Neural cell (in vitro differentiated cells): ENCODE results near the gene STRA6.

Experiments
- CTCF ChIP-seq: fragments of 450-650 bp; IDR thresholded peaks from 2 replicates; pipeline ENCODE4 v1.5.1; 2014; ENCODE audit warnings: antibody characterized with exemption, mild to moderate bottlenecking, moderate library complexity; ENCODE audit not compliant: poor library complexity, severe bottlenecking
- EP300 ChIP-seq: fragments of 450-650 bp; conservative IDR thresholded peaks from 2 replicates; pipeline ENCODE4 v1.6.1; 2014; ENCODE audit warnings: antibody characterized with exemption, mild to moderate bottlenecking, moderate library complexity; ENCODE audit not compliant: poor library complexity, severe bottlenecking
- POLR2AphosphoS5 ChIP-seq: IDR thresholded peaks from 2 replicates; pipeline ENCODE4 v1.6.1; 2012
- SMC3 ChIP-seq: fragments of 450-650 bp; conservative IDR thresholded peaks from 2 replicates; pipeline ENCODE4 v1.6.1; 2014; ENCODE audit warnings: antibody characterized with exemption, mild to moderate bottlenecking, moderate library complexity; ENCODE audit not compliant: poor library complexity
- TF ChIP-seq, protein P1 (sequence below): IDR thresholded peaks from 2 replicates; pipeline ENCODE4 v1.6.1; 2012; ENCODE audit warnings: borderline replicate concordance

- TF ChIP-seq CTCF (no peak), EP300 (no peak), POLR2AphosphoS5 (no peak), SMC3 (no peak)
- TF ChIP-seq, protein P1, sequence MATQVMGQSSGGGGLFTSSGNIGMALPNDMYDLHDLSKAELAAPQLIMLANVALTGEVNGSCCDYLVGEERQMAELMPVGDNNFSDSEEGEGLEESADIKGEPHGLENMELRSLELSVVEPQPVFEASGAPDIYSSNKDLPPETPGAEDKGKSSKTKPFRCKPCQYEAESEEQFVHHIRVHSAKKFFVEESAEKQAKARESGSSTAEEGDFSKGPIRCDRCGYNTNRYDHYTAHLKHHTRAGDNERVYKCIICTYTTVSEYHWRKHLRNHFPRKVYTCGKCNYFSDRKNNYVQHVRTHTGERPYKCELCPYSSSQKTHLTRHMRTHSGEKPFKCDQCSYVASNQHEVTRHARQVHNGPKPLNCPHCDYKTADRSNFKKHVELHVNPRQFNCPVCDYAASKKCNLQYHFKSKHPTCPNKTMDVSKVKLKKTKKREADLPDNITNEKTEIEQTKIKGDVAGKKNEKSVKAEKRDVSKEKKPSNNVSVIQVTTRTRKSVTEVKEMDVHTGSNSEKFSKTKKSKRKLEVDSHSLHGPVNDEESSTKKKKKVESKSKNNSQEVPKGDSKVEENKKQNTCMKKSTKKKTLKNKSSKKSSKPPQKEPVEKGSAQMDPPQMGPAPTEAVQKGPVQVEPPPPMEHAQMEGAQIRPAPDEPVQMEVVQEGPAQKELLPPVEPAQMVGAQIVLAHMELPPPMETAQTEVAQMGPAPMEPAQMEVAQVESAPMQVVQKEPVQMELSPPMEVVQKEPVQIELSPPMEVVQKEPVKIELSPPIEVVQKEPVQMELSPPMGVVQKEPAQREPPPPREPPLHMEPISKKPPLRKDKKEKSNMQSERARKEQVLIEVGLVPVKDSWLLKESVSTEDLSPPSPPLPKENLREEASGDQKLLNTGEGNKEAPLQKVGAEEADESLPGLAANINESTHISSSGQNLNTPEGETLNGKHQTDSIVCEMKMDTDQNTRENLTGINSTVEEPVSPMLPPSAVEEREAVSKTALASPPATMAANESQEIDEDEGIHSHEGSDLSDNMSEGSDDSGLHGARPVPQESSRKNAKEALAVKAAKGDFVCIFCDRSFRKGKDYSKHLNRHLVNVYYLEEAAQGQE: no peak
Measured at GRCh38 chr15:74193905-74194304, 8.7 kb downstream of the STRA6 start.
